ENCODE measurements around the gene WNT11.

The WNT11 gene

DNA sequence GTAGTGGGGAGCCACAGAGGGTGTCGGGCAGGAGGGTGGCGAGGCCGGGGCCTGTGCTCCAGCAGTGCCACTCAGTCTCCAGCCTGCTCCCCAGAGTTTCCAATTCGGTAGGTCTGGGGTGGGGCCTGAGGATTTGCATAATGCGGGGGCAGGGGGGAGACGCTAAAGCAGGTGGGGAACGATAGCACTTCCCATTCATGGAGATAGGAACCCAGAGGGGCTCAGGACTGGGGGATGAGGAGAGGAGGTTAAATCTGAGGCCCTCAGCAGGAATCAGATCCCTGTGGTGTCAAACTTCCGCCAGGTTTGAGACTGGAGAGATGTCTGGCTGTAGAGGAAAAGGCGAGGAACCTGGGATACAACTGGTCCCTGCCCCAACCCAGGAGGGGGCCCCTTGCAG is 29.8 kb downstream of the WNT11 start:
- DNase-seq (ENCODE audit: low read depth in 2 of 2), result no peak

DNA sequence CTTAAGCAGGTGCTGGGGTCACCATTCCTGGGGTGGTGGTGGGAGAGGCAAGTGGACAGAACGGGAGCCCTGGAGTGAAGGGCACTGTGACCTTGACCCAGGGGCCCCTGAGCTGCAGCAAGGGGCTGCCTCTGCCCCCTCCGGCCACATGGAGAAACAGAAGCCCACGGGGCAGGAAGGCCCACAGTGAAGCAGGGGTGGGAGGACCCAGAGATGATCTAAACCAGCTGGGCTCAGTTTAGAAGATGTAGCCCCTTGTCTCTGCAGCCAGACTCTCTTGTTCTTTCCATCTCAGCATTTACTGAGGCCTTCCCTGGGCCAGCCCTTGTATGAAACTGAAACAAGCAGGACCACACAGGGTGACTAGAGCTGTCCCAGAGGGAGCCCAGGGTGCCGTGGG is 30.5 kb downstream of the WNT11 start:
- no peak for DNase-seq (ENCODE audit: low read depth in 2 of 2)

DNA sequence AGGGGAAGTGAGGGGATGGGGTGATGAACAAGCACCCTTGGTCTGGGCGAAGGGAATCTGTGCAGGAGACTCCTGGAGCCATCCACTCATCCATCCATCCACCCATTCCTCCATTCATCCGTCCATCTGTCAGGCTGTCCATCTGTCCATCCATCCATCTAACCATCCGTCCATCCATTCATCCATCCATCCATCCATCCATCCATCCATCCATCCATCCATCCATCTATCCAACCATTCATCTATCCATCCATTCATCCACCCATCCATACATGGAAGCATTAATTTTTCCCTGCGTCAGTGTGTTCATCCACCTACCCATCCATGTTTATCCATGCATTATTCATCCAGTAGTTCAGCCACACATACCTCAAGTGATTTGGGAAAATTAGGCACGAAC is 32.0 kb downstream of the WNT11 start:
- DNase-seq (ENCODE audit: low read depth in 2 of 2), result no peak

DNA sequence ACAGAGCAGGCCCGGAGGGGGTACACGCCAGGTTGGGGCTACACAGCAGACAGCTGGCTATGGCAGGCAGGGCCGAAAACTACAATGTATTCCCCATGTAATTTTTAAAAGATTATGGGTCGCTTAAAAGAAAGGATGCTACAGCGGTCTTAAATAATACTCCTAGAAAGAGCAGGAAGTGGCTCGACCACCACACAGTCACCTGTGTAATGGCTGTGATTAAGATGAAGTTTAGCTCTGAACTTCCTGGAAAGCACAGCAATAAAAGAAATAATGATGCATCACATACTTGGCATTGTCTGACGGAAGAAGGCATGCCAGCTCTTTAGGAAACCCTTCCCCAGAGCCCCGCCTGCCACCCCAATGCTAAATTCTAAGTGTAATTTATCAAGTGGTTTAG is 32.6 kb downstream of the WNT11 start:
- DNase-seq (ENCODE audit: low read depth in 2 of 2), result no peak

DNA sequence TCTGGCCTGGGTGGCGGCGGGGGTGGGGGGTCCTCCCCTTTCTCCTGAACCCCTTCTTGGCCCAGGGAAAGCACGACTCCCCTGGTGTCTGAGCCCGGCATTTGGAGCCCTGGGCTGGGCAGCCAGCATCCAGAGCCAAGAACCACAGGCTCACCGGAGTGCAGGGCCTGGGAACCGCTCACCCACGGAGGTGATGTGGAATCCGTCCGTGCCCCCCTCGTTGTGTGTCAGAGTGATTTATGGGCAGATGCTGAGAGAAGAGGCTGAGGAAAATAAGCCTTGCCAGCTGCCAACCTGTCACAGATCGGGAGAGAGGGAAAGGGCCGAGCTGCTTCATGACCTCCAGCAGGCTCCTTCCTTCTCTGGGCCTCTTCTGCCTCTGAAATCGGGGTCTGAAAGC is 33.7 kb downstream of the WNT11 start:
- DNase-seq (ENCODE audit: low read depth in 2 of 2), result no peak

DNA sequence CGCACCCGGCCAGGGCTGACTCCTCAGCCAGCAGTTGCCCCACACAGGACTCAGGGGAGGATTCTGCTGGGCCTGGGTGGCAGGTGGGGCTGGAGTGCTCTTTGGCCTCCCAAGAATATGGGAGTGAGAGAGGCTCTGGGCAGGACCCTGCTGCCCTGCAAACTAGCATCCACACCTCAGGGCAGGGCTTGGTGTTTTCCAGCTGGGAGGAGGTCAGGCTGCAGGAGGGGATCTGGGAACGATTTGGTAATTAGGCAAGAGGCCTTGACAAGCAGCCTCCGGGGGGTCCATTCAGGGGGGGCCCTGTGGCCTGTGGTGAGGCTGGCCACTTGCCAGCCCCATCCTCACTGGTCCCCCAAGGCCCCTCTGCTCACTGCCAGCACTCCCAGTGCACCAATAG is 35.8 kb downstream of the WNT11 start:
- no peak for DNase-seq (ENCODE audit: low read depth in 2 of 2)

DNA sequence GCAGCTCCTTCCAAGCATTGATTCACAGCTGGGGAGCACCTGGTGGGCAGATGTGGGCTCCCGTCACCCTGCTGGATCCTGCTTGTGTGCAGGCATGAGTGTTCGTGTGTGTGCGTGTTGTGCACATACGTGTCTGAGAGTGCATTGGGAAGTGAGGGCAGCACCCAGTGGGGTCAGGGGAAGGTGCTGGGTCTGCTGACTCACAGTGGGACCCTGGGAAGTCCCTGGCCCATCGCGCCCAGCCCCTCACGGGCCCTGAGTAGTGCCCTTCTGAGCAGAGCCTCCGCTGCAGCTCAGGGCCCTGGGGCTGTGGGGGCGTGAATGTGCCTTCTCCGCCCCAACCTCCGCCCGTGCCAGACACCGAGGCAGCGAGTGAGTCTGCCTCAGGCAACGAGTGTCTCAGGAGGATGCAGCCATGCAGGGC is 36.8 kb downstream of the WNT11 start:
- no peak for DNase-seq (ENCODE audit: low read depth in 2 of 2)

DNA sequence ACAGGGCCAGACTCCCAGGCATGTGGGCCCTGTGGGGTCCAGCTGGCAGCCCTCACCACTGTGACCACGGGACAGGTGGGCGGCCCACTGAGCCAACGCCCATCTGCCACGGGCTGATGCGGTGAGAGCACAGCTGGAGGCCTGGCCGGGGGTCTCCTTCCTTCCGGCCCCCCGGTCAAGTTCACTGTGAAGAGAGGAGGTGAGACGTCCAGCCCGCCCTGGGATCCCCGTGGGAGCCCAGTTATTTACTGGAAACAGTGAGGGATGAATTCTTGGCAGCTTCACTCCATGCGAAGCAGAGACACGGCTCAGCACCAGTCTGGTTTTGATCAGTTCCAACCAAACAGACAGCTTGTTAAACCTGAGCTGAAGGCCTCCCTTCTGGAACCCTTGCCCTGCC is 38.7 kb downstream of the WNT11 start:
- DNase-seq (ENCODE audit: low read depth in 2 of 2), result no peak

DNA sequence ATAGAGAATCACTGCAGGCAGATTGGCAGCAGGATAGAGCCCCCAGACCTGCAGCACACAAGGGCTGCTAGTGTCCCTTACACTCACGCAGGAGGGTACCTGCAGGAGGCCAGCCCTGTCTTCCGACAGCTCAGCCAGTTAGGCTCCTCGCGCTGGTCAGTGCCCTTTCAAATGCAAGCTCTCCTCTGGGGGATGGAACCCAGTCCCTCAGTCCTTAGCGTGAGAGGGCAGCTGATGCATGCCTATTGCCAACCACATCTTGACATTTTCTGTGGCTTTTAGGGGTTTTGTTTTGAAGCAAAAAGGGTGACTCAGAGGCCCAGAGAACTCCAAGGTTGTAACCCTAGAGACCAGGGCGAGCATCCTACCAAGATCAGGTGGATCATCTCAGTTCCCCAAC is 40.0 kb downstream of the WNT11 start:
- DNase-seq (ENCODE audit: low read depth in 2 of 2), result no peak

DNA sequence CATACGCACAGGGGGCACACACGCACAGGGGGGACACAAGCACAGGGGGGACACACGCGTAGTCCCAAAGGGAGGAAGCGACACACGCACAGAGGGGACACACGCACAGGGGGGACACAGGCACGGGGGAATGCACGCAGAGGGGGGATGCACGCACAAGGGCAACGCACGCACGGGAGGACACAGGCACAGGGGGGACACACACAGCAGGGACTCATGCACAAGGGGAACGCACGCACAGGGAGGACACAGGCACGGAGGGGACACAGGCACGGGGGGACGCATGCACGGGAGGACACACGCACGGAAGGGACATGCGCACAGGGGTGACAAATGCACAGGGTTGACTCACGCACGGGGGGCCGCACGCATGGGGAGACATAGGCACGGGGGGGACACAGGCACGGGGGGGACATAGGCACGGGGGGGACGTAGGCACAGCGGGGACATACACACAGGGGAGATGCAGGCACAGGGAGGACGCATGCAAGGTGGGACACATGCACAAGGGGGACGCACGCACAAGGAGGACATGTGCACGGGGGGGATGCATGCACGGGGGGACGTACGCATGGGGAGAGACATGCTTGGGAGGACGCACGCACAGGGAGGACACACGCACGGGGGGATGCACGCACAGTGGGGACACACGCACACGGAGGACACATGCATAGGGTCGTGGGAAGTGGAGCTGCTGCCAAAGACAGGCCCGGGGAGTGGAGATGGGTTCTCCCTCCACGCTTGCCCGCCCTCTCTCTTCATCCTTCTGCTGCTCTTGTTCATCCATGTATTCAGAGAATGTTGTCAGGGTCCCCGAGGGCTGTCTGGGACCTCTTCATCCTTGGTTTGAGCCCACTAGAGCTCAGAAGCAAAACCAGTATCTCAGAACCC is 41.2 kb downstream of the WNT11 start:
- DNase-seq (ENCODE audit: low read depth in 2 of 2), result no peak

DNA sequence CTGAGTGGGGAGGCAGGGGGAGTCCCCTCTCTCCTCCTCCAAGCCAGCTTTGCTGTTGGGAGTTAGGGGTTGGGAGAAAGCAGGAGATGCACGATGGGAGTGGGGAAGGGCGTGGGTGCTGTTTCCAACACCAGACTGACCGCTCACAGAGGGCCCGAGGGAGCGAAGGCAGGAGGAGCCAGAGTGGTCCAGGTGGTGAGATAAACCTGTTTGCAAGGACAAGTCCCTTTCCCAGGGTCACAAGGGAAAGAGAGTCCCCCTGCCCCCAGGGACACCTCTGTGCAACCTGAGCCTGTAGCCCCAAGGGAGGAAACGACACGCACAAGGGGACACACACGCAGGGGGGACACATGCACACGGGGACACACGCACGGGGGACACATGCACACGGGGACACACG is 42.2 kb downstream of the WNT11 start:
- no peak for DNase-seq (ENCODE audit: low read depth in 2 of 2)

DNA sequence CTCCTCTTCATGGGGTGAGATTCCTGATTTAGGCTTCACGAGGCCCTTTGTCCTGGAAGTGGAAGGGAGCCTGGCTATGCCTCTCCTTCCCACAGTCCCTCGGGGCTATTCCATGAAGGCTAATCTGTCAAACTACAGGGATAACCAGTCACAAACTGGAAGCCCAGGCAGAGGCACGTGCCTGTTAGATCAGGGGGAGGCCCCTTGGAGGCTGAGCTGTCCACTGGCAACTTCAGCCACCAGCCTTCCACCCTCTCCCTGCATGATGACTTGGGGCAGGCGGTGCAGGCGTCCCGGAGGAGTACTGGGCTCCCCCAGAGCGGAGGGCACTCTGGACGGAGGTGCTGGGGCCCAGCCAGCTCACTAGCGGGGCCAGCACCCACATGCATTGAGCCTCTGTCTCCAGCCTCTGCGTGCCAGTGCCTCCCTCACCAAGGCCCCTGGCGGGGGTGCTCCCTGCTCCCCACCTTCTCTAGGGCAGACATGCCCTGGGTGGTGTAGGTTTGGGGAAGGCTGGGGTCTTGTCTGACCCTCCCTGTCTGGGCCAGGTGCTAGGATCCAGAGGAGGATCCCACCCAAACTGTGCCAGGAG is 42.9 kb downstream of the WNT11 start:
- DNase-seq (ENCODE audit: low read depth in 2 of 2), result no peak

DNA sequence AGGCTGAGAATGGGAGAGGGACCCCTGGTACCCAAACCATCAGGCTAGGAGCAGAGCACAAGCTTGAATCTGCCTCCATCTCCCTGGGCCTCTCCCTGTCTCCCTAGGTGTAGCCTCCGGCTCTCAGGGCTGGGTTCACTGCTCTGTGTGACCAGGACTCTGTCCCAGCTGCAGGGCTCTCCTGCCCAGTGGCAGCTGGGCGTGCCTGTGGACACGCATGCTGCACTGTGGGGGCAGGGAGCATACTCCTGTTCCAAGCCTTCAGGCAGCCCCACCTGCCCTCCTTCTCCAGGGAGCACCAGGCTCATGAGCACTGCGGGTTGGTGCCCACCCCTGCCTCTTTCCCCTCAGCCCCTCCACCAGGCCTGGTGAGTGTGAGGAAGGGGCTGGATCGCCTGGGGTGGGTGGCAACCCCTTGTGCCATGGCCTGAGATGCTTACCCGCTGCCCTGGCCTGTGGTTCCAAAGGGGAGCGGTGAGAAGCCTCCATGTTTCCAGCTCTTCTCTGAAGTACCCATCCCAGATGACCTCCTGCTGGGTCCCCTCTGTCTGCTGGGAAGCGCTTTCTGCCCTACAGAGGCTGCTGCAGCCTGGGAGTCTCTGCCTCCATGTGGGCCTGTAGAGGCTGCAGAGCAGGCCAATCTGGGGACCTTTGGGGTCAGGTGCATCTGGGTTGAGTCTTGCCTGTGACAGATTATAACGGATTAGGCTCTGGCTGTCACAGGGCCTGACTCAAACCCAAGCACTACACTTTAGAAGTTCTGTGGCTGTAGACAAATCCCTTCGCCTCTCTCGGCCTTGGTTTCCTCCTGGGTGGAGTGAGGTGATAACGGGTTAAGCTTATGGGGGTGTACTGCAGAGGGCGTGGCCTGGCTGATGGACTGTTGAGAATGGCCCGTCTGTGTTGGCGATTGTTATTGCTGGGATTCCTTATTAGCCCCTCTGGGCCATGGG is 43.7 kb downstream of the WNT11 start:
- no peak for DNase-seq (ENCODE audit: low read depth in 2 of 2)

DNA sequence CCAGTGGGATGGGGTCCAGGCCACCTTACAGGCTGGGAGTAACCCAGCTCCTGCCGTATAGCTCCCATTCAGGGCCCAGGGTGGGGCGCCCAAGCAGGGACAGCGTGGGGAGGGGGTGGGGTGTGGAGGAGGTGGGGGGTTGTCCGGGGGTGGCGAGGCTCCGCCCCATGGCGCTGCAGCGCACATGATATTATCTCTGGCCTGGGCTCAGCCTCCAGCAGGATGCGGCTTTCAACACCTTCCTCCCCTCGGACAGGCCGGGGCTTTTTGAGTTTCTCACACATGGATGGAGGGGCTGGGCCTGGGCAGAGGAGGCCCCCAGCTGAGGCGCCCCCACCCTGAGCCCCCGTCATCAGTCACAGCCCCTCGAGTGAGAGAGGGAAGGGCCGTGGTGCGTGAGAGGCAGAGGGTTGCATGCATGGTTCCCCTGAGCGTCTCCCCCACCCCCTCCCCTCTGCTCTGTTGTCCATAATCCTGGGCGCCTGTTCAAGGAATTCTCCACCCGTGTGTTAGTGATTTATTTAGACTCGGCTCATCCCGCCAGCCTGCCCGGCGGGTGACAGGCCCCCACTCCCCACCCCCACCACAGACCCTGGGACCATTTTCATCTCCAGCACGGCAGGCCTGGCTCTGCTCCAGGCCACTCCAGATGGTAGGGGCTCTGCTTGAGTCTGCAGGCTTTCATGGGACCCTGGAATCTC is 44.9 kb downstream of the WNT11 start:
- DNase-seq (ENCODE audit: low read depth in 2 of 2), result no peak

DNA sequence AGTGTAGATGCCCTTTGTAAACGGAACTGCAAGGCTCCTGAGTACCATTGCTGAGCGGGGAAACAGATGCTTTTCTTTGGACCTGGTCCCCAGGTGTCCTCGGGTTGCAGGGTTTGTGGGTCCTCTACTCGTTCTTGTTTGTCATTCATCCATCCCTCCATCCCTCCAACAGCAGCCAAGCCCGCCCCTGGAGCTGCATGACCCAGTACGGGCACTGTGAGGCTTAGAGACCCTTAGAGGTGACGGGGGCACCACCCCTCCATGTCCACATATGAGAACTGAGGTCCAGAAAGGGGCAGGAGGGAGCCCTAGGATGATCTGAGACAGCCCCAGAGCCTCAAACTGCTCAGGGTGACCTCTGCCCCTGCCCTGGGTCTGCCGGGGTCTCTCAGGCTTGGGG is 45.4 kb downstream of the WNT11 start:
- DNase-seq (ENCODE audit: low read depth in 2 of 2), result no peak

DNA sequence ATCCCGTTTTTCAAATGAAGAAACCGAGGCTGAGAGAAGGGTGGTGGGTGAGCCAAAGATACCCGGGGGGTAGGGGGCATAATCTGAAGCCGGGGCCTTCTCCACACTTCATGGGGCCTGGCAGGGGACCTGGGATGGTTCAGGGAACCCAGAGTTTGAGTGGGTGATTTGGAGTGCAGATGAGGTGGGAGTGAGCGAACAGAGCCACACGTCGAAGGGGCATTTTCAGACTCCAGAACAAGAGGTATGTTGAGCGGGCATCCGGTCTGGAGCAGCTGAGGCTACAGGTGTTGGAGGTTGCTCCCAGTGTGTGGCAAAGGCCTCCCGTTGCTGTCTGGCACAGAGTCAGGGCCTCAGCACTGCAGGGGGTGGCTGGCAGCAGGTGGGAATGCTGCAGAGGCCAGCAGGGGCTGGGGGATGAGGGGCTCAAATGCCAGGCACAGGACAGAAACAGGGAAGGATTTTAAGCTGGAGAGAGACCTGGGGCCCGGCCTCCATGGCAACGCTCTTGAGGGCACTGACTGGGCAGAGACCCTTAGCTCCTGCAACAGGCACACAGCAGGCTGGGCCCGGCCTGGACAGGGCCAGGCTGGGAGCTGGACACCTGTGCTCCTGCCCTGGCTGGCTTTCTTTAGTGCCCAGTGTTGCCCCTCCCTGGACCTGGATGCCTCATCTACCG is 46.2 kb downstream of the WNT11 start:
- DNase-seq (ENCODE audit: low read depth in 2 of 2), result no peak

DNA sequence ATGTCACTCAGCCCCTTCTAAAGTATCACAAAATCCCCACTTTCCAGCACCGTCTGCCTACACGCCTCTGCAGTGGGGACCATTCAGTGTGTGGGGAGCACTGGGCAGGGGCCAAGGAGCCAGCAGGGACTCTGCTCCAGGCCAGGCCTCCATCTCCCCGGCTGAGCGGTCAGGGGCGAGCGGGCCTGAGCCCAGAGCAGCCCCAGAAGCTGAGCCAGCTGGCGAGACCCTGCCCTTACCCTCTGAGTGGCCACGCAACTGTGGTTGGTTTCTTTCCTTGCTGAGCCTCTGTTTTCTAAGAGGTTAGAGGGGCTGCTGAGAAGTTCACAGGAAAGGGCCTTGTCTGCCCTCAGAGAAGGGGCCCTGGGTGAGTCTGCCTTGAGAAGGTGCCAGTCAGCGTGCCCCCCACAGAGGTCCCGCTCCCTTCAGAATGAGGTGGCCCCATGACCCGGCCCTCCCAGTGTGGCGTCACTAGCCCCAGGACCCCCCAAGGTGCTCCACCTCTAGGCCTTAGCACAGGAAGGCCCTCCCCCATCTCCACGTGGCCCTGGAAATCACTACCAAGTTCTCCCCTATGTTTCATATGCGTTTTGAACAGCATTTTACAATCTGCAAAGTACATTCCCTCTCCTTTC is 46.9 kb downstream of the WNT11 start:
- no peak for DNase-seq (ENCODE audit: low read depth in 2 of 2)

DNA sequence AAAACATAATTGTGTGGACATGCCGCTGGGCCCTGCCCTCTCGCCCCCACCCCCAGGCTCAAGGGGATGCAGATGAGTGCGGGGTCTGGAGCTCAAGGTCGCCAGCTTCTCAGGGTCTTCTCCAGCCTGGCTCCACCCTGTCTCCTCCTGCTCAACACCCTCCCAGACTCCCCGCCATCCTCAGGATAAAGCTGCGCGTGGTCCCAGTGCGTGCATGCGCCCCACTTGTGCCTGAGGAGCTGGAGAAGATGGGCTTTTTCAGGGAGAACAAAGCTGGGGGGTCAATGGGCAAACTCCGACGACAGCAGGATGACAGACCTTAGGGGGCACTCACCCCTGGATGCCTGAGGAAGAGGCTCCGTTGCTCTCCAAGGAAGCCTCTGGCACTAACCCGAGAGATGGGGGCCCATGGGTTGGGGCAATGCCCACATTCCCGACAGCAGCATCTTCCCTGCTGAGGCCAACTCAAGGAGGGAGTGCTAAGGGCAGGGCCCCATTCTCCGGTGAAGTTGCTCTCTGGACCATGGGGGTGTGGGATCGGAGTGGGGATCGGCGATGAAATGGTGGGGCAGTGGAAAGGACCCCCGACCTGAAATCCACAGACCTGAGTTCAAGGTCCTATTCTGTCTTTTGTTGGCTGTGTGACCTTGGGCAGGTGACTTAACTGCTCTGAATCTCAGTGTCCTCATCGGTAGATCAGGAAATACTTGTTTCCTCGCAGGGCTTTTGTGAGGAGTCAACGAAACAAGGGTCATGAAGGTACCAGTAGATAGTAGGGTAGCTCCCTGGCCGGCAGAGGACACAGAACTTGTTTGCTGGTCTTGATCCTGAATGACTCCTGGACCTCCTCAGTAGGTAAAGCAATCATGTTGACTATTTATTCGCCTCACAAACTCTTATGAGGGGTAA is 47.7 kb downstream of the WNT11 start:
- DNase-seq (ENCODE audit: low read depth in 2 of 2), result no peak

DNA sequence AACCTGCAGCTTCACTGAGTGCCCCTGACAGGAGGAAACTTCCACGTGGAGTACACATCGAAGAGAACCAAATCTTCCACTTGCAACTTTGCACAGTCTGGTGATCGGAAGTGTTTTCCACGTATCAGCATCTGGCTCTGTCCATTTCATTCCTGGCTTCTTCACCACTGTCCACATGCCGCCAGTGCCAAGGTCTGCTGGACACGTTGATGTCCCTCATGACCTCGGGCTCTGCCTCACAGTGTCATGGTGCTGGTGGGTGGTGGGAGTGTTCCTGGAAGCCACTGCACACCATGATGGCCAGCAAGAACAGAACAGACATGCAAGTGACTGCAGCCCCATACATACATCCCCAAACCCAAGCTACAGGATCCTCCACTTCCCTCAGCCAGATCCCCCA is 48.4 kb downstream of the WNT11 start:
- DNase-seq (ENCODE audit: low read depth in 2 of 2), result no peak

DNA sequence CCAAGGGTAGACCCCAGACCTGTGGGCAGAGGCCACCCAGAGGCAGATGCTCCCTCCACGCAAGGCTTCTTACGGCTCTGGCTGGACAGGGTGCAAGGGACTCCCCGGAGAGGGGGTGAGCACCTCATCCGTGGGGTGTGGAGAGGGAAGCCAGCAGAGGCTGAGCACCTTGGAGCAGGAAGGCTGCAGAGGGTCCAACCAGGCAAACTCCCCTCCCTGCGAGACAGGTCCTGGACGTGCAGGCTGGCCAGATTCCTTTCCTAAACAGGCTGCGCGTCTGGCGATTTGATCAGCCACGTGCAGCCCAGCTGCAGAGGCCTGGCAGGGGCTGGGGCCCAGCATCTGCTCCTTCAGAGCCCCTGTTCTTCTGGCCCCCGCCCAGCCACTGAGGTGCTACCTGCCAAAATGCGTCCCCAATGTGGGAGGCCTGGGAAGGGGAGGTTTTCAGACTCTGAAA is 49.3 kb downstream of the WNT11 start:
- no peak for DNase-seq (ENCODE audit: low read depth in 2 of 2)

Measured in stimulated activated CD8-positive, alpha-beta memory T cell treated with anti-CD3 and anti-CD28 coated beads, Interleukin-7, amount 100 ng/mL, for 4 hours (primary cell).